H1 (cell line): ENCODE measurements around the gene ZNF768. TPM values are rescaled to one million over a fixed set of nuclear protein-coding genes. Genes with fewer than 3 reads are reported as not detected.

Experiments
- CTCF ChIA-PET: fragments of 300-600 bp; sonication (Branson Sonifier 250); formaldehyde crosslinking; loops from one replicate; lab custom pipeline; 2021; ENCODE audit not compliant: partially characterized antibody; lab: Charles Lee
- POLR2A ChIA-PET: fragments of 300-600 bp; sonication (Branson Sonifier 250); formaldehyde crosslinking; loops from one replicate; lab custom pipeline; 2021; ENCODE audit warnings: inconsistent platforms; ENCODE audit not compliant: partially characterized antibody; lab: Charles Lee
- DNase-seq, 2 experiments: peaks; one replicate each; pipeline versions ENCODE4 v3.0.0 to v3.0.0-alpha.2; 2010 to 2022; ENCODE audit warnings: low spot score in 2 of 2, low read depth in 1 of 2, mixed read lengths in 1 of 2
- FAIRE-seq: peaks from 2 replicates; lab custom pipeline; 2011; peaks lifted over from hg19 to GRCh38; lab: Jason Lieb, UNC
- H2AFZ ChIP-seq: 2 replicates; pipeline ENCODE4 v1.8.1; 2012; ENCODE audit warnings: low read length, inconsistent platforms
- H2AK5ac ChIP-seq: 2 replicates; pipeline ENCODE4 v1.6.1; 2013; ENCODE audit warnings: low read depth, low read length
- H2BK120ac ChIP-seq: replicated peaks from 2 replicates; pipeline ENCODE3; 2013; ENCODE audit warnings: low read depth, low read length, inconsistent platforms
- H2BK12ac ChIP-seq: 2 replicates; pipeline ENCODE4 v1.6.1; 2013; ENCODE audit warnings: low read depth, low read length
- H2BK15ac ChIP-seq: 2 replicates; pipeline ENCODE4 v1.6.1; 2013; ENCODE audit warnings: low read length
- H2BK20ac ChIP-seq: 2 replicates; pipeline ENCODE4 v1.6.1; 2013; ENCODE audit warnings: low read length
- H2BK5ac ChIP-seq: 2 replicates; pipeline ENCODE4 v1.6.1; 2013; ENCODE audit warnings: low read depth, low read length
- H3K14ac ChIP-seq: 2 replicates; pipeline ENCODE4 v1.6.1; 2013; ENCODE audit warnings: inconsistent platforms; ENCODE audit not compliant: insufficient read length
- H3K18ac ChIP-seq: 2 replicates; pipeline ENCODE4 v1.6.1; 2013; ENCODE audit warnings: low read length; ENCODE audit errors: extremely low read depth
- H3K23ac ChIP-seq: 2 replicates; pipeline ENCODE4 v1.6.1; 2013; ENCODE audit warnings: inconsistent platforms; ENCODE audit not compliant: insufficient read length
- H3K23me2 ChIP-seq: 2 replicates; pipeline ENCODE4 v1.6.1; 2013; ENCODE audit warnings: low read depth, low read length
- H3K27ac ChIP-seq: 2 replicates; pipeline ENCODE4 v1.6.1; 2011; ENCODE audit warnings: low read depth, low read length, inconsistent platforms
- H3K27me3 ChIP-seq, 4 experiments: replicated peaks in 1 of 4; 1 replicate in 1 of 4; 2 replicates in 3 of 4; pipeline versions ENCODE4 v1.6.1 to v1.8.1; 2011 to 2013; ENCODE audit warnings: low read length in 3 of 4, mild to moderate bottlenecking in 3 of 4, inconsistent platforms in 2 of 4, mixed read lengths in 2 of 4, moderate library complexity in 1 of 4; ENCODE audit not compliant: control insufficient read depth in 3 of 4, insufficient read depth in 3 of 4; ENCODE audit errors: extremely low read depth in 1 of 4
- H3K36me3 ChIP-seq, 4 experiments: 2 replicates each; pipeline versions ENCODE4 v1.6.1 to v1.8.1; 2011 to 2013; ENCODE audit warnings: mild to moderate bottlenecking in 4 of 4, low read length in 3 of 4, moderate library complexity in 2 of 4, control low read depth in 1 of 4, inconsistent platforms in 1 of 4; ENCODE audit not compliant: insufficient read depth in 4 of 4, control insufficient read depth in 2 of 4
- H3K4ac ChIP-seq: replicated peaks from 2 replicates; pipeline ENCODE3; 2013; ENCODE audit warnings: low read length, low read depth, mixed read lengths, inconsistent platforms; ENCODE audit not compliant: insufficient read length
- H3K4me1 ChIP-seq, 4 experiments: replicated peaks in 1 of 4; 1 replicate in 1 of 4; 2 replicates in 3 of 4; pipeline versions ENCODE4 v1.6.1 to v1.8.1; 2011 to 2013; ENCODE audit warnings: low read length in 3 of 4, inconsistent platforms in 2 of 4, mixed read lengths in 1 of 4; ENCODE audit not compliant: insufficient read depth in 4 of 4, control insufficient read depth in 3 of 4
- H3K4me2 ChIP-seq, 2 experiments: 2 replicates each; pipeline versions ENCODE4 v1.6.1 to v1.8.1; 2011 to 2013; ENCODE audit warnings: low read depth in 2 of 2, low read length in 2 of 2, control low read depth in 1 of 2, inconsistent platforms in 1 of 2, mild to moderate bottlenecking in 1 of 2; ENCODE audit not compliant: insufficient read depth in 1 of 2
- H3K4me3 ChIP-seq, 4 experiments: fragments of 200-600, 300-600 bp in 1 of 4; sonication (generic), shearing (Covaris generic), sonication (Bioruptor Twin) in 1 of 4; 2 replicates each; pipeline versions ENCODE4 v1.5.1 to v1.8.1; 2011 to 2016; ENCODE audit warnings: low read length in 4 of 4, low read depth in 3 of 4, control low read depth in 2 of 4, inconsistent platforms in 2 of 4, mild to moderate bottlenecking in 2 of 4, mixed read lengths in 1 of 4, moderate library complexity in 1 of 4; ENCODE audit not compliant: insufficient read depth in 2 of 4; ENCODE audit errors: extremely low read depth in 1 of 4
- H3K56ac ChIP-seq: replicated peaks from 2 replicates; pipeline ENCODE3; 2013; ENCODE audit warnings: low read depth, mild to moderate bottlenecking, mixed read lengths, low read length, inconsistent platforms; ENCODE audit not compliant: insufficient read length
- H3K79me1 ChIP-seq: 2 replicates; pipeline ENCODE4 v1.6.1; 2013; ENCODE audit warnings: low read depth, low read length, control low read depth
- H3K79me2 ChIP-seq, 2 experiments: 2 replicates each; pipeline versions ENCODE4 v1.6.1 to v1.8.1; 2012 to 2013; ENCODE audit warnings: low read length in 2 of 2, mild to moderate bottlenecking in 2 of 2, inconsistent platforms in 1 of 2; ENCODE audit not compliant: insufficient read depth in 2 of 2, control insufficient read depth in 1 of 2
- H3K9ac ChIP-seq, 4 experiments: replicated peaks in 1 of 4; 1 replicate in 1 of 4; 2 replicates in 3 of 4; pipeline versions ENCODE4 v1.6.1 to v1.8.1; 2011 to 2013; ENCODE audit warnings: low read depth in 3 of 4, low read length in 3 of 4, control low read depth in 2 of 4, mild to moderate bottlenecking in 2 of 4, moderate library complexity in 2 of 4, inconsistent platforms in 1 of 4; ENCODE audit errors: extremely low read depth in 1 of 4
- H3K9me3 ChIP-seq, 2 experiments: 2 replicates each; pipeline versions ENCODE4 v1.6.1 to v1.8.1; 2012 to 2013; ENCODE audit warnings: mild to moderate bottlenecking in 2 of 2, moderate library complexity in 2 of 2, control low read depth in 1 of 2, inconsistent platforms in 1 of 2, low read depth in 1 of 2, low read length in 1 of 2, mixed read lengths in 1 of 2; ENCODE audit not compliant: insufficient read depth in 2 of 2
- H4K20me1 ChIP-seq, 2 experiments: replicated peaks in 1 of 2; 2 replicates each; pipeline versions ENCODE3 to v1.8.1; 2011 to 2013; ENCODE audit warnings: inconsistent platforms in 2 of 2, low read length in 2 of 2, mild to moderate bottlenecking in 1 of 2; ENCODE audit not compliant: insufficient read depth in 2 of 2, control insufficient read depth in 1 of 2
- H4K5ac ChIP-seq: 2 replicates; pipeline ENCODE4 v1.6.1; 2013; ENCODE audit warnings: low read length, low read depth, mixed read lengths, inconsistent platforms; ENCODE audit not compliant: insufficient read length
- H4K8ac ChIP-seq: 2 replicates; pipeline ENCODE4 v1.8.0; 2013; ENCODE audit warnings: mild to moderate bottlenecking, moderate library complexity, low read length, inconsistent platforms; ENCODE audit not compliant: insufficient read depth; ENCODE audit errors: extremely low read depth
- H4K91ac ChIP-seq: replicated peaks from 2 replicates; pipeline ENCODE3; 2013; ENCODE audit warnings: low read length, mixed read lengths, inconsistent platforms; ENCODE audit not compliant: insufficient read length
- EP300 ChIP-seq, 2 experiments: IDR thresholded peaks; 1 replicate in 1 of 2; 2 replicates in 1 of 2; pipeline ENCODE4 v1.6.1; 2011 to 2012; ENCODE audit warnings: low read depth in 2 of 2, low read length in 2 of 2, mild to moderate bottlenecking in 2 of 2, borderline replicate concordance in 1 of 2, inconsistent platforms in 1 of 2, moderate library complexity in 1 of 2
- USF2 ChIP-seq: IDR thresholded peaks from 2 replicates; pipeline ENCODE4 v1.6.1; 2011; ENCODE audit warnings: low read length, improper control_type of control experiment
- WGBS, 2 experiments: shearing (Covaris generic) in 1 of 2; methylation state at CpG; one replicate each; pipeline versions ENCODE4 v1.1.6 to v1.1.7; 2013 to 2015; ENCODE audit warnings: low lambda C conversion rate in 2 of 2, mixed read lengths in 2 of 2, inconsistent platforms in 1 of 2, low coverage in 1 of 2, missing lambda C conversion rate in 1 of 2; ENCODE audit not compliant: insufficient replicate concordance in 2 of 2, insufficient coverage in 1 of 2, insufficient read length in 1 of 2; ENCODE audit errors: extremely low coverage in 1 of 2, missing lambda C conversion rate in 1 of 2; 5-methylcytosine and 5-hydroxymethylcytosine counted together
- polyA plus RNA-seq, 7 experiments: library from polyadenylated mRNA; depleted of rRNA in 3 of 7; stranded (reverse) in 5 of 7; unstranded in 2 of 7; fragments of >200 nt in 5 of 7; fragments of 200-250 nt in 2 of 7; gene quantifications; 1 replicate in 5 of 7; 2 replicates in 1 of 7; 4 replicates in 1 of 7; pipeline versions ENCODE4 v1.2.1 to v1.2.3, GENCODE V29; 2011 to 2013; ENCODE audit warnings: missing spikeins in 2 of 7, mixed read lengths in 2 of 7
- total RNA-seq: library from RNA; stranded (reverse); fragmentation: NEBNext Ultra II Directional; extraction: Animal tissue kit (Norgen Biotek cat#: 25700); gene quantifications from 2 replicates; pipeline ENCODE4 v1.2.1, GENCODE V29; 2021

The ZNF768 gene
- total and polyA plus RNA-seq, 2 of the 8 experiments (the other 6 are each of a cell fraction or from before 2014, with no cell fraction given): 36.1 to 47.7 TPM

GRCh38 chr16:30565984-30566383 is 39.6 kb upstream of the ZNF768 start:
- peaks cover under 1% of the 10 kb centered on the region; the same call in 1 of the 2 replicates for H3K23me2 ChIP-seq
- no peak overlapping the region for H3K14ac ChIP-seq
- H3K4ac ChIP-seq: no peak overlapping the region
- no peak overlapping the region for H2BK20ac ChIP-seq
- H2BK5ac ChIP-seq: no peak overlapping the region
- FAIRE-seq (no peak), DNase-seq (no peak)
- H2BK12ac ChIP-seq: no peak overlapping the region
- no peak overlapping the region for H2AK5ac ChIP-seq
- no peak overlapping the region for H3K56ac ChIP-seq
- H2BK15ac ChIP-seq: no peak overlapping the region
- H3K9ac ChIP-seq: no peak overlapping the region
- ChIA-PET CTCF (interaction anchor here (0.6 to 5.7 kb wide), 10 partner anchors 26 to 148 kb away, joined by 3 to 28 read pairs (median 3); partner anchors contain the start of gene ZNF747), POLR2A (interaction anchor here (0.7 to 5.0 kb wide), 14 partner anchors 8 to 159 kb away, joined by 3 to 26 read pairs (median 4); partner anchors contain the start of genes ZNF689, ZNF747, ZNF764 and ZNF771)
- H3K18ac ChIP-seq: no peak overlapping the region
- H3K27ac ChIP-seq: no peak overlapping the region
- H2BK120ac ChIP-seq: no peak overlapping the region
- H2AFZ ChIP-seq: no peak overlapping the region
- no peak overlapping the region for H4K5ac ChIP-seq
- no peaks in the 10 kb centered on the region for H3K9me3 ChIP-seq
- H3K79me1 ChIP-seq: no peaks in the 10 kb centered on the region
- no peak overlapping the region for H4K8ac ChIP-seq
- whole genome bisulfite sequencing, 2 experiments: 84% methylated on average over 8 of the region's 8 CpGs; no CpG with 5 or more reads in 1 of the 2 experiments
- H3K4me1 ChIP-seq: peaks cover 0 to 9% (median 2%) of the 10 kb centered on the region in 4 experiments; a peak in 5 of 7 replicates
- no peak overlapping the region for H3K4me2 ChIP-seq
- H3K4me3 ChIP-seq: no peak overlapping the region
- no peak for TF ChIP-seq EP300 (IDR thresholded peaks at IDR 0.05; ENCODE audit: borderline replicate concordance in 1 of 2, low read depth in 2 of 2, low read length in 2 of 2)
- TF ChIP-seq USF2: no peak
- no peaks in the 10 kb centered on the region for H3K36me3 ChIP-seq
- H4K20me1 ChIP-seq: no peaks in the 10 kb centered on the region
- H3K23ac ChIP-seq: no peak overlapping the region
- H4K91ac ChIP-seq: no peak overlapping the region
- peaks cover 0 to 3% (median 1%) of the 10 kb centered on the region in 4 experiments; a peak in 2 of 7 replicates for H3K27me3 ChIP-seq
- H3K79me2 ChIP-seq: no peaks in the 10 kb centered on the region
